Motor neuron (in vitro differentiated cells): ENCODE results near the gene SLC1A4. TPM values are rescaled to one million over a fixed set of nuclear protein-coding genes. Genes with fewer than 3 reads are reported as not detected.

Experiments
- ATAC-seq, 8 experiments: fragments of 200-7000 bp; cut with Tn5 transposase; replicated peaks in 6 of 8; 2 replicates each; pipeline ENCODE4 v1.8.0; 2021; ENCODE audit warnings: mild to moderate bottlenecking in 8 of 8, moderate library complexity in 8 of 8
- H3K27ac ChIP-seq, 2 donors: fragments of 250-450 bp; sonication (Bioruptor Pico); 2 replicates each; pipeline ENCODE4 v1.9.0; 2021; ENCODE audit warnings: antibody characterized with exemption in 2 of 2, mild to moderate bottlenecking in 2 of 2, moderate library complexity in 1 of 2
- H3K4me1 ChIP-seq, 2 donors: fragments of 250-450 bp; sonication (Bioruptor Pico); replicated peaks in 1 of 2; 2 replicates each; pipeline ENCODE4 v1.6.1; 2021; ENCODE audit warnings: antibody characterized with exemption in 2 of 2, mild to moderate bottlenecking in 2 of 2, moderate library complexity in 1 of 2
- H3K4me3 ChIP-seq, 5 donors: fragments of 250-450 bp; sonication (Bioruptor Pico); 2 replicates each; pipeline ENCODE4 v1.9.0; 2021; ENCODE audit warnings: antibody characterized with exemption in 5 of 5, mild to moderate bottlenecking in 5 of 5, moderate library complexity in 4 of 5
- WGBS, 10 experiments: fragments of 450-650 bp; shearing (Covaris generic); methylation state at CpG; one replicate each; pipeline ENCODE4 v1.0.0; 2022; 5-methylcytosine and 5-hydroxymethylcytosine counted together
- in situ Hi-C, 9 experiments: fragments of 400-800 bp; cut with MboI; loops; one replicate each; pipeline ENCODE4 v1.15.0; 2021; ENCODE audit warnings: low sequenced_read_pairs in 9 of 9, low pct_unique_long_range_greater_than_20kb in 2 of 9; ENCODE audit not compliant: unreplicated experiment in 9 of 9
- total RNA-seq, 8 experiments: library from RNA; unstranded; fragments of 300-600 nt; gene quantifications; 2 replicates each; pipeline versions ENCODE4 v1.2.3 to v1.2.4, GENCODE V29; 2022

SLC1A4 gene
- total RNA-seq, 8 experiments from 2014 or later = 3.3 to 59.0 (median 23.3) TPM

DNA sequence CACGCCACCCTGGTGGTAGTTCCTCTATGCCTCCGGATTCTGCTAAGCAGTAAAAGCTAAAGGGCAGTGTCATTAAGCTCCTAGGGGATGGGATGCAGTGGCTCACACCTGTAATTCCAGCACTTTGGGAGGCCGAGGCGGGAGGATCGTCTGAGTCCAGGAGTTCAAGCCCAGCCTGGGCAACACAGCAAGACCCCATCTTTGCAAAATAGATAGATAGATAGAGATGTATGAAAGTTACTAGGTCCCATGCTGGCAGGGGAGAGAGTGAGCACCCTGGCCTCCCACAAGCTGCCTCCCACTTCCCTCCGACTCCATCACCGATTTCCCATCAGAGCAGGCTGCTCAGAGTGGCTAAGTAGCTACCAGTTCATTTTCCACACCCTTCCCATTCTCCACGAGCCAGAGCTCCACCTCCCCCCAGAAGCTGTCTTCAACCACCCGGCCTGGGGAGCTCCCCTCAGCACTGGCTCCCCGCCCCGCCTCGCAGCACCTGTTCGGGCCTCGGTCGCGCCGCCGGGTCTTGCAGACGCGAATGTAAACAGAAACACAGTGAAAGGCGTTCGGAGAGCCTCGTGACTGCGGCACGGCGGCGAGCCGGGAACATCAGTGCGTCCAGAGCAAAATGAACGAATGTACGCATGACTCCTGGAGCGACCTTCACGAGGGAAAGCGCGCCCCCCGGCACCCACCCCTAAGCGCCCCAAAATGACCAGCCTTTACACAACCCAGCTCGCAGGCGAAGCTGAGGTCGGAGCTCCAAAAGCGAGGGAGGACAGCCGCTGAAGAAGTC lies 66.4 kb downstream of the SLC1A4 start:
- 0 to 96% (median 62%) methylated on average over 1 to 9 of the region's 42 CpGs; no CpG with 5 or more reads in 1 of the 10 experiments for WGBS, 10 experiments
- no peak overlapping the region for H3K27ac ChIP-seq
- peak; percentile 40 to 50 (median 45) for ATAC-seq
- in situ Hi-C loops = no loop called here
- H3K4me1 ChIP-seq = peaks cover 9 to 15% of the 10 kb centered on the region in 2 donors
- peak overlapping the region; percentile 65 to 88 (median 81) for H3K4me3 ChIP-seq

DNA sequence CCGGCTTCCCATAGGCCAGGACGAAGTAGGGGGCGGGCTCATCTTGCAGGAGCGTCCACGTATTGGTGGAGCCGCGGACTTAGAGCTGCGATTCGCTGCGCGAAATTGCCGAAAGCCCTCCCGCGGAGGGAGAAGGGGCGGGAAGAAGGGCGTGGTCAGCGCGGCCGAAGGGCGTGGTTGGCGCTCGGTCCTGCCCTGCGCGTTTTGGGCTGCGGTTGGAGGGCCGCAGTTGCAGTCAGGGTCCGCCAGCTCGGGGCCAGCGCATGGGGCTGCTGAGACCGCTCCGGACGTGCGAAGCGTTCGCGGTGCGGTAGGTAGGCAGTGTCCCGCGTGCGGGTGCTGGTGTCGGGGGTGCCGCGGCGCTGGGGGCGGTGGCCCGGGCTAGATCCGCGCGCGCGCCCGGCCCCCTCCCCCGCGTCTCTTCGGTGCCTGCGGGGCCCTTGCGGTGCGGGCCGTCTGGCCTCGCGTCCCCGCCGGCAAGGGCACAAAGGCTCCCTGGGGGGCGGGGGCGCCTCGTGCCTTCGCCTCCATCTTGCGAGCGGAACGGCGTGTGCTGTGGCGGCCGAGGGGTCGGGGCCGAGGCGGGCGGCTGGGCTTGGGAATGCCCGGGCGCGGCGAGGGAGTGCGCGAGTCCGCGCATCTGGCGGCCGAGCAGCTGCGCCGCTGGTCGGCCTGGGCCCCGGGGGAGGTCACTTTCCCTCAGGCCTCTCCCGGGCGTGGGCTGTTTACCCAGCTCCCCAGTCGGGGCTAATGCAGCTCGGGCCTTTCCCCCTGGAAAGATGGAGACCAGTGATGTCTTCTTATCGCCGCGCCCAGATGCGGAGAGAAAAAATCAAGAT lies 67.2 kb downstream of the SLC1A4 start, which contains the start of gene CEP68:
Gene CEP68, plus strand, starts transcription at position 202 of the 839 bp plus-strand sequence. CDS start 13,029 bp downstream, outside the sequence.
- Histone ChIP-seq H3K4me1 (peaks cover 9 to 15% of the 10 kb centered on the region in 2 donors), H3K27ac (peak within 1 kb of the TSS; percentile 83 to 88), H3K4me3 (peak within 1 kb of the TSS; percentile 65 to 88 (median 81))
- in situ Hi-C loops = no loop called here
- peak; percentile 91 to 96 (median 95) for ATAC-seq
- 0% methylated on average over 1 to 7 of the region's 99 CpGs; no CpG with 5 or more reads in 6 of the 10 experiments for WGBS, 10 experiments

DNA sequence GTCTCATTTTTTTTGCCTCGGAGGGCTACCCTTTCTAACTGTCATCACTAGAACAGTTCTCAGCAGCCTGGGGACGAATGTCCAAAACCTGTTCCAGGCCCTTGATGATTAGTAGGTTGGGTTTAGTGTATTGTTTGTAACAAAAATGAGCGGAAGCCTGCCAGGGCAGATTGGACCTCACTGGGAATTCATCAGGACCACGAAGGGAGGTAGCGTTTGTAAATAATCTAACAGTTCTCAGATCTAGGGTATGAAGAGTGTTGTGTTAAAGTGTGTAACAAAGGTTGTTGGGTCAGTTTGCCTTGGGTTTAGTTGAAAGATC lies 67.8 kb downstream of the SLC1A4 start:
- no peak for ATAC-seq
- 0 to 20% (median 10%) methylated on average over 1 to 4 of the region's 5 CpGs; no CpG with 5 or more reads in 6 of the 10 experiments for WGBS, 10 experiments
- Histone ChIP-seq H3K4me3 (peak overlapping the region; percentile 65 to 88 (median 81)), H3K4me1 (peaks cover 9 to 15% of the 10 kb centered on the region in 2 donors), H3K27ac (peak overlapping the region; percentile 83 to 88)
- in situ Hi-C loops = no loop called here

DNA sequence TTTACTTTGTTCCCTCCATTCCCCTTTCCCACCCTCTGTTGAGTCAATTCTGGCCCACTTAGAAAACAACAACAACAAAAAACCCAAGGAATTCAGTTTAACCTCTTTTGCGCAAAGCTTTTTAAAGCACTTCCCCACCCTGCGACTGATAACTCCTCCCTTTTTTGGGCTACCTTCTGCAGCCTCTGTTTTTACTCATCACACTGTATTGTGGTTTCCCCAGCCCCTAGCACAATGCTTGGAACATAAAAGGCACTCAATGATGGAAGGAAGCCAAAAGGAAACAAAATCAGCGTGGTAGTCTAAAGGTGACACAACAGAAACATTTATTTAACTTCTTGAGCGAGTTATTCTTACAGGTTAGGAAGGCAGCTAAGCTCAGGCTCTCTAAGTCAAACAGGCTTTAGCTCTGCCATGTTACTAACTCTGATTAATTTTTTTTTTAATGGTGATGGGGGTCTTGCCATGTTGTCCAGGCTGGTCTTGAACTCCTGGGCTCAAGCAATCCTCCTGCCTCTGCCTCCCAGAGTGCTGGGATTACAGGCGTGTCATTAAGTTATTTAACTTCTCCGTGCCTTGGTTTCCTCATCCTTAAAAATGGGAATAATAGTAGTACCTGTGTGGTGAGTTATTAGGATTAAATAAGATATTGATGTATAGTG lies 68.3 kb downstream of the SLC1A4 start:
- in situ Hi-C loops = no loop called here
- H3K4me1 ChIP-seq = peaks cover 9 to 15% of the 10 kb centered on the region in 2 donors
- WGBS, 10 experiments = 10 to 97% (median 68%) methylated on average over 2 to 6 of the region's 6 CpGs
- ATAC-seq = no peak
- H3K27ac ChIP-seq = no peak overlapping the region
- peak overlapping the region; percentile 65 to 88 (median 81) for H3K4me3 ChIP-seq

DNA sequence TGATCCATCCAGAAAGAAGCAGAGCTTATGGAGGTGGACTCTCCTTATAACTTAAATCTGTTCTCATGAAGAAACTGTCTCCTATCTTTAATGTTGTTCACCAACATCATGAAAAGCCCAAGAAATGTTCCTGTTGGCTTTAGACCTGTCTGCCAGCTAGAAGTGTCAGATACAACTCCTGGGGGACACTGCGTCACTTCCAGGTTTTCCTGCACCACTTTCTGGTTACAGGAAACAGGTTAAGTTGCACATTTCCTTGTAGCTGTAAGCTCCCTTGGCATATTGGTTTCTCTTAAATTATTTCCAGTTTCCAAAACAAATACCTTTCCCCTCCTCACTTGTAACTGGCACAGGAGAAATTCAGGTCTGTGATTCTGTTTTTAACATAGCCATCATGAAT lies 69.9 kb downstream of the SLC1A4 start:
- 83 to 100% (median 100%) methylated on average over 1 of the region's 1 CpG; no CpG with 5 or more reads in 3 of the 10 experiments for WGBS, 10 experiments
- in situ Hi-C loops = no loop called here
- Histone ChIP-seq H3K4me1 (peaks cover 9 to 15% of the 10 kb centered on the region in 2 donors), H3K27ac (no peak overlapping the region), H3K4me3 (no peak overlapping the region)
- no peak for ATAC-seq

DNA sequence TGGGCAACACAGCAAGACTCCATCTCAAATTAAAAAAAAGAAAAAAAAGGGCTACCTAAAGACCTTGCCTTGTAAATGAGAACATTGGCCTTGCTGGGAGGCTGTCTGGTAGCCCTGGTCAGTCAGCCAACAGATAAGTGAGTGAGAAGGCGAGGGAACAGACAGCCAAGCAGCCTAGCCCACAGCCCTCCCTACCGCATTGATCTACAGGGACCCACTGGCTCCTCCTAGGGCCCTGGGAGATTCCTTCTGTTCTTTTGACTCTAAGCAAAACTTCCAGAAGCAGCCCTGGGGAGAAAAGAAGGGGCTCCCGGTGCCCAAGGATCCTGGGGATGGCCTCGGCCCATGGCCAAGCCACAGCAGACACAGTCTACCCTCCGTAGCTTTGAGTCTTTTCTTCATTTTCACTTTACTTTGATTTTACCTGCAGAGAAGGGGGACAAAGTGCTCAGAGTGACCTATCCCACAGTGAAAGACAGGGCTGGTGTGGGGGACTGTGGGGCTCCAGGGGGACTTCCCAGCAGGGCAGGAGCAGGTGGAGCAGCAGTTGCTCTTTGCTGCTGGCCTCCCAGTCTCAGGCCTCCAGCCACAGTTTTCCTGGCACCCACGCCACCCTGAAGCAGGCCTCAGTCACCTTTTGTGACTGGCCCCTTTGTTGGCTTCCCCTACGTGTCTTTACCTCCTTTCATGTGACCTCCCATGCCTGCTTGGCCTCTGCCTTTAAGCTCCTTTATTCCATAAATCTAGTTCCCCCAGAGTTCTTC lies 72.1 kb downstream of the SLC1A4 start:
- in situ Hi-C loops = no loop called here
- Histone ChIP-seq H3K4me3 (no peak overlapping the region), H3K27ac (no peak overlapping the region), H3K4me1 (peaks cover 9 to 15% of the 10 kb centered on the region in 2 donors)
- WGBS, 10 experiments = 80 to 100% (median 92%) methylated on average over 1 to 2 of the region's 7 CpGs; no CpG with 5 or more reads in 3 of the 10 experiments
- no peak for ATAC-seq

DNA sequence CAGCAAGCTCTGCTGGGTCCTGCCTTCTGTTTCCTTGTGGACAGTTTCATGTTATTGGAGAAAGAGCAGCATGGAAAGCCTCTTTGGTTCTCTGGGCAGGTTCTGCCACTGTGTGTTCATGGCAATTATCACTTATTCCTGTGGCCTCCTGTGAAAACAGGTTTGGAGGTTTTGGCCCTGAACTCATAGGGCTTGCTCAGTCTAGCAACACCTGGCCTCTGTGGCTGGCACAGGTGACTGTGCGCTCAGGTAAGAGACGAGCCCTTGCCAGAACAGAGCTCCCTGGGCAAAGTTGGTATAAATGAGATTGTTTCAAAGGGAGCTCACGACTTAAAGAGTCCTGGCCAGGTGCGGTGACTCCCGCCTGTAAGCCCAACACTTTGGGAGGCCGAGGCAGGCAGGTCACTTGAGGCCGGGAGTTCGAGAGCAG lies 72.7 kb downstream of the SLC1A4 start:
- WGBS, 10 experiments = 80 to 100% (median 100%) methylated on average over 1 to 4 of the region's 8 CpGs; no CpG with 5 or more reads in 5 of the 10 experiments
- Histone ChIP-seq H3K4me3 (no peak overlapping the region), H3K4me1 (peaks cover 9 to 15% of the 10 kb centered on the region in 2 donors), H3K27ac (no peak overlapping the region)
- in situ Hi-C loops = no loop called here
- no peak for ATAC-seq

DNA sequence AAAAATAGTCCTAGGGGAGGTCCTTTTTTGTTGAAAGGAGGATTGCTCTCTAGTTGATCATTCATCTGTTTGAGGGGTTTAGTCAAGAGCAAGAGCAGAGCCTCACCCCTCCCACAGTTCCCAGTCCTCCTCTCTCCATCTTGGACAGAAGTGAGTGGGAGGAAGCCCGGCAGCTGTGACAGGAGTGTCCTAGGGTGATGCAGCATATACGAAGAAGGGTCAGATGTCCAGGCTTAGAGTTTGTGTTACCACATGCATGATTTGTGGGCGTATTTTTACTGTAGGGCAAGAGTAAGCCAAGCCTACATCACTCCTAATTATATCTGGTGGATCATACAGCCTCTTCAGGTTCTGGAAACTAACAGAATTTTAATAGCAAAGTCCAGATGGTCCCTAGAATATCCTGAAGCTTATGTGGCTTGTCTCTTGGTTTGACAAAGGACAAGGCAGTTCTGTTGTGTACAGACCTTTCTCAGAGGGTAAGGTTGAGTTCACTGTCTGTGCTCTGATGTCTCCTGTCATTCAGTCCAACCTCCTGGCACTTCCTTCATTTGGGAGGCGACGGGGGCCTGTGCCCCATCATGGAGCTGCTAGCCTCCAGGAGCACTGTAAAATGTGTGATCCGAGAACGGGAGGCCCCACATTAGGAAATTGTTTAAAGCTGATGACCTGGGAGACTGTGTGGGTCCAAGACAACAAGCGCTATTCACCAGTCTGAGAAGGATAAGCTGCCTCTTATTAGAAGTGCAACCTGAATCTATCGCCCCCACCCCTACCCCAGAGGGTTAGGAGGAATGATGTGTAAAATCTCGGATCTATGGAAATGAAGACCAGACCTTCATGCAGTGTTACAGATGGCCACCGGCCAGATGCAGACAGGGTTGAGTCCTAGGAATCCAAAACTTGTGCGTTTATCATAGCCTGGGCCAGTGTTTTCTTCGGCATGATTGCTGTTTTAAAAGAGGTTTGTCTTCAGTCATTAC lies 73.9 kb downstream of the SLC1A4 start:
- ATAC-seq = peak in 5 of 8 experiments; percentile 8 to 66 (median 27)
- 12 to 100% (median 87%) methylated on average over 1 to 10 of the region's 13 CpGs; no CpG with 5 or more reads in 1 of the 10 experiments for WGBS, 10 experiments
- in situ Hi-C loops = no loop called here
- H3K4me1 ChIP-seq = peaks cover 4 to 7% of the 10 kb centered on the region in 2 donors
- no peak overlapping the region for H3K4me3 ChIP-seq
- no peak overlapping the region for H3K27ac ChIP-seq

DNA sequence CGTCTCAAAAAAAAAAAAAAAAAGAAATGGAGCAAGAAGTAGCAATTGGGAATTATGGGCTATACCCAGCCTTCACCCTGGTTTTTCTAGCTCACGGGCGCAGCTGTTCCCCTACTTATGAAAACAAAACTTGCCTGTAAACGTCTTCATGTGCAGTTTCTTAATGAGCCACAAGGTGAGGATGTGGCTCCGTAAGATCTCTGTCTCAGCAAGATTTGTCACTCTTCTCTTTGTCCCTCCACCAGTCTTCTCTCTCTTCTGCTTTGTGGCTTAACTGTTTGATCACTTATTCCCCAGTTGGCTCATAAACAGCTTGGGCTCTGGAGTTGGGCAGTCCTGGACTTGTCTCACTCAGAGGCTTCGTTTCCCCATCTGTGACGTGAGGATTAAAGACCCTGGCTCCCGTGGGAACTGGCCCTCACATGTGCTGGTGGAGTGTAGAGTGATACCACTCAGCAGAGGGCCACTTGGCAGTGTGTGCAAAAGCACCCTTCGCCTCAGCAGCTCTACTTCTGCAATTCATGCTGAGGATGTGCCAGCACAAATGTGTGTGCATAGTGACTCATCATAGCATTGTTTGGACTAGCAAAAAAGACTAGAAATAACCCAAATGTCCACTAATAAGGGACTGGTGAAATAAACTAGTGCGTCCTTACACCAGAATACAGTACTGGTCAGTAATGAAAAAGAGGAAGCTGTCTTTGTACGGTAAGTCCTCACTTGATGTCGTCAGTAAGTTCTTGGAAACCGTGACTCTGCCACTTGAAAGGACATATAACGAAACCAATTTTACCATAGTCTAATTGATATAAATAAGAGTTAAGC lies 75.7 kb downstream of the SLC1A4 start:
- in situ Hi-C loops = no loop called here
- Histone ChIP-seq H3K4me3 (no peak overlapping the region), H3K27ac (no peak overlapping the region), H3K4me1 (peaks cover 0 to 4% of the 10 kb centered on the region in 2 donors)
- ATAC-seq = peak; percentile 63 to 87 (median 76)
- 20 to 100% (median 78%) methylated on average over 2 to 12 of the region's 14 CpGs for WGBS, 10 experiments

DNA sequence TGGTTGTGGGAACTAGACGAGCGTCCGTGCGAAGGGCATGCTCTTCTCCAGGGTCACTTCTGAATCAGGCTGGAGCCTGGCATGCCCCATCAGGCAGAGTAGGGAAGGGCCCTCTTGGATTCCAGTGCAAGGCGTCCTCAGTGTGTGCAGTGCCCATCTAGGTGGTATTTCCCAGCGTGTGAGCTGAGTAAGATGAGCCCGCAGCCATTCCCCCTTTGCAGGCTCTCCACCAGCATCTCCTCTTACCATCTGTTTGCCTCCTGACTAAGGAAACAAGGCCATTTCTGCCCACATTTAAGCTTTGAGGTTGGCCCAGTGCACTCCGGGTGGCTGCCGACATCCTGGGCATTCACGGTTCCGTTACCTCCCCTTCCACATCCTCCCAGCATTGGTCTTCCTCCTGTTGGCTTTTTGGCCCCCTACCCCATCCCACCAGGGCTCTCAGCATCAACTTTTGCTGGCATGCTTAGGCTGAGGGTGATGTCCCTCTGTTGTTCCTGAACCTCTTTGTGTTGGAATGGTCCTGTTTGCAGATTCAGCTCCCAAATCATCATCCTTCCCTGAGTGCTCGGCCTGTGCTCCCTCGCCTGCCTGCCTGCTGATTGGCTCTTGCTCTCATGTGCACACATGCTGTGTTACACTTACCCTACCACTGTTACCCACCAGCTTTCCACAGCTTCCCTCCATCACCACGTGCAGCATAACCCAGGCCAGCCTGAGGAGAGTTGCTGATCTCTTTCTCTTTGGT lies 78.8 kb downstream of the SLC1A4 start:
- Histone ChIP-seq H3K27ac (no peak overlapping the region), H3K4me1 (peaks cover 0 to 4% of the 10 kb centered on the region in 2 donors), H3K4me3 (no peak overlapping the region)
- no peak for ATAC-seq
- in situ Hi-C loops = no loop called here
- 0 to 100% (median 93%) methylated on average over 1 to 11 of the region's 14 CpGs; no CpG with 5 or more reads in 1 of the 10 experiments for WGBS, 10 experiments
